Colonic mucosa (tissue), 4 donors: ENCODE results near the gene ZBTB7B. TPM values are rescaled to one million over a fixed set of nuclear protein-coding genes. Genes with fewer than 3 reads are reported as not detected.

Experiments
- DNase-seq: peaks from one replicate; pipeline ENCODE4 v3.0.0-alpha.2; 2020
- H3K27ac ChIP-seq: fragments of 200-600 bp; one replicate; pipeline ENCODE4 v1.8.0; 2021
- H3K27me3 ChIP-seq: fragments of 200-600 bp; one replicate; pipeline ENCODE4 v1.8.0; 2021
- H3K36me3 ChIP-seq: fragments of 200-600 bp; one replicate; pipeline ENCODE4 v1.8.0; 2021
- H3K4me1 ChIP-seq: fragments of 200-600 bp; one replicate; pipeline ENCODE4 v1.8.0; 2021; ENCODE audit warnings: mild to moderate bottlenecking
- H3K4me3 ChIP-seq: fragments of 200-600 bp; one replicate; pipeline ENCODE4 v1.8.0; 2021
- H3K9ac ChIP-seq, 2 donors: one replicate each; pipeline ENCODE4 v1.7.0; 2013; ENCODE audit warnings: control low read depth in 2 of 2, low read depth in 2 of 2, low read length in 2 of 2
- H3K9me3 ChIP-seq: fragments of 200-600 bp; one replicate; pipeline ENCODE4 v1.8.0; 2021
- CTCF ChIP-seq: fragments of 200-600 bp; IDR thresholded peaks from one replicate; pipeline ENCODE4 v1.8.0; 2022; ENCODE audit warnings: antibody characterized with exemption, mild to moderate bottlenecking
- intact Hi-C: fragments of 100-400 bp; cut with DNase I; formaldehyde crosslinking; loops from one replicate; pipeline ENCODE4 v1.14.1; 2022
- total RNA-seq, 2 donors: library from RNA; stranded (reverse); fragmentation: NEBNext Ultra II Directional in 1 of 2; extraction: Animal tissue kit (Norgen Biotek cat#: 25700) in 1 of 2; gene quantifications; one replicate each; pipeline ENCODE4 v1.2.1, GENCODE V29; 2021
- donor health status: healthy.
- donor health status: DM: no; HTN: no; CAD: no.
- donor health status: DM: no; HTN: no; CAD: no.

ZBTB7B gene
- total RNA-seq, 2 donors from 2014 or later: 185 to 205 TPM

- Histone ChIP-seq H3K9me3 (no peaks in the 10 kb centered on the region), H3K27ac (peak overlapping the region; percentile 95), H3K36me3 (no peaks in the 10 kb centered on the region), H3K4me1 (peaks cover 22% of the 10 kb centered on the region), H3K9ac (peak overlapping the region; percentile 87 to 92), H3K27me3 (no peaks in the 10 kb centered on the region), H3K4me3 (peak overlapping the region; percentile 83)
- TF ChIP-seq CTCF: no peak
- intact Hi-C loops: no loop called here
- DNase-seq: no peak
Measured at GRCh38 chr1:155001425-155001674, 1.3 kb upstream of the ZBTB7B start.

- no peak for TF ChIP-seq CTCF
- H3K9me3 ChIP-seq: no peaks in the 10 kb centered on the region
- peak overlapping the region; percentile 95 for H3K27ac ChIP-seq
- H3K4me3 ChIP-seq: peak overlapping the region; percentile 83
- peak; percentile 100 for DNase-seq
- peak overlapping the region; percentile 87 to 92 for H3K9ac ChIP-seq
- H3K36me3 ChIP-seq: no peaks in the 10 kb centered on the region
- peaks cover 23% of the 10 kb centered on the region for H3K4me1 ChIP-seq
- intact Hi-C loops: no loop called here
- no peaks in the 10 kb centered on the region for H3K27me3 ChIP-seq
Measured at GRCh38 chr1:155001675-155002463, 733 bp upstream of the ZBTB7B start.

- Histone ChIP-seq H3K27me3 (no peaks in the 10 kb centered on the region), H3K36me3 (no peaks in the 10 kb centered on the region), H3K4me1 (peaks cover 34% of the 10 kb centered on the region), H3K9ac (peak overlapping the region; percentile 97 to 100), H3K4me3 (peak overlapping the region; percentile 83), H3K9me3 (no peaks in the 10 kb centered on the region), H3K27ac (peak overlapping the region; percentile 94)
- peak; percentile 52 for DNase-seq
- no peak for TF ChIP-seq CTCF
- intact Hi-C loops: no loop called here
Measured at GRCh38 chr1:155003227-155003765, 694 bp downstream of the ZBTB7B start.

- intact Hi-C loops: no loop called here
- peak overlapping the region; percentile 83 for H3K4me3 ChIP-seq
- no peak for TF ChIP-seq CTCF
- H3K4me1 ChIP-seq: peaks cover 34% of the 10 kb centered on the region
- H3K36me3 ChIP-seq: no peaks in the 10 kb centered on the region
- DNase-seq: peak; percentile 81
- H3K9me3 ChIP-seq: no peaks in the 10 kb centered on the region
- no peaks in the 10 kb centered on the region for H3K27me3 ChIP-seq
- peak overlapping the region; percentile 97 to 100 for H3K9ac ChIP-seq
- peak overlapping the region; percentile 94 for H3K27ac ChIP-seq
Measured at GRCh38 chr1:155003766-155004351, 1.3 kb downstream of the ZBTB7B start.

- Histone ChIP-seq H3K9me3 (no peaks in the 10 kb centered on the region), H3K4me3 (peak overlapping the region; percentile 83), H3K27me3 (no peaks in the 10 kb centered on the region), H3K9ac (peak overlapping the region; percentile 97 to 100), H3K4me1 (peaks cover 33% of the 10 kb centered on the region), H3K27ac (peak overlapping the region; percentile 94), H3K36me3 (no peaks in the 10 kb centered on the region)
- peak; percentile 46 for DNase-seq
- intact Hi-C loops: no loop called here
- TF ChIP-seq CTCF: no peak
Measured at GRCh38 chr1:155004352-155005075, 1.9 kb downstream of the ZBTB7B start.
